ENCODE measurements around the gene CXorf49.

DNA sequence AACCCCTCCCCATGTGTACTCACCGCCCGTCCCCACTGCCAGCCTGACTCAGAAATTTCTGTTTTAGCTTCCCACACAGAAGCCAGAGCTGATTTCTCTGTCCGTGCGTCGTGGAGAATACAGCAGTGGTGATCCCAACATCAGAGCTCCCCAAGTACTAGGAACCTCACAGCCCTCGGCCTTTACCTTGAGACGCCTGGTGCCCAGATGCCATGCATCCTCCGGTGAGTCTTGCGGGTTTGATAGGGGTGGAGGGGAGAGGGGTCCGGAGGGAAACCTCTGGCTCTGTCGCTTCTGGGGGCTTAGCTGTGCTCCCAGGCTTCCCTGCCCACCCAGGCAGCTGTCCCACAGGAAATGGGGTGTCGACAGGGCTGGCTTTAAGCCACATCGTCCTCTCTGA lies 48.6 kb downstream of the CXorf49 start:
- TF ChIP-seq, protein P1, sequence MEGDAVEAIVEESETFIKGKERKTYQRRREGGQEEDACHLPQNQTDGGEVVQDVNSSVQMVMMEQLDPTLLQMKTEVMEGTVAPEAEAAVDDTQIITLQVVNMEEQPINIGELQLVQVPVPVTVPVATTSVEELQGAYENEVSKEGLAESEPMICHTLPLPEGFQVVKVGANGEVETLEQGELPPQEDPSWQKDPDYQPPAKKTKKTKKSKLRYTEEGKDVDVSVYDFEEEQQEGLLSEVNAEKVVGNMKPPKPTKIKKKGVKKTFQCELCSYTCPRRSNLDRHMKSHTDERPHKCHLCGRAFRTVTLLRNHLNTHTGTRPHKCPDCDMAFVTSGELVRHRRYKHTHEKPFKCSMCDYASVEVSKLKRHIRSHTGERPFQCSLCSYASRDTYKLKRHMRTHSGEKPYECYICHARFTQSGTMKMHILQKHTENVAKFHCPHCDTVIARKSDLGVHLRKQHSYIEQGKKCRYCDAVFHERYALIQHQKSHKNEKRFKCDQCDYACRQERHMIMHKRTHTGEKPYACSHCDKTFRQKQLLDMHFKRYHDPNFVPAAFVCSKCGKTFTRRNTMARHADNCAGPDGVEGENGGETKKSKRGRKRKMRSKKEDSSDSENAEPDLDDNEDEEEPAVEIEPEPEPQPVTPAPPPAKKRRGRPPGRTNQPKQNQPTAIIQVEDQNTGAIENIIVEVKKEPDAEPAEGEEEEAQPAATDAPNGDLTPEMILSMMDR (IDR thresholded peaks at IDR 0.05), result no peak
- TF ChIP-seq POLR2A (IDR thresholded peaks at IDR 0.05), result no peak
